ENCODE measurements around the gene CDC27.
A peak's percentile ranks its signal among the peaks of the same experiment; 100 is the strongest.
"Not testable (repeated sequence)": the region's sequence is repeated elsewhere in the genome, so short reads cannot be mapped to it uniquely, and the experiment has no call there.

CDC27 gene

DNA sequence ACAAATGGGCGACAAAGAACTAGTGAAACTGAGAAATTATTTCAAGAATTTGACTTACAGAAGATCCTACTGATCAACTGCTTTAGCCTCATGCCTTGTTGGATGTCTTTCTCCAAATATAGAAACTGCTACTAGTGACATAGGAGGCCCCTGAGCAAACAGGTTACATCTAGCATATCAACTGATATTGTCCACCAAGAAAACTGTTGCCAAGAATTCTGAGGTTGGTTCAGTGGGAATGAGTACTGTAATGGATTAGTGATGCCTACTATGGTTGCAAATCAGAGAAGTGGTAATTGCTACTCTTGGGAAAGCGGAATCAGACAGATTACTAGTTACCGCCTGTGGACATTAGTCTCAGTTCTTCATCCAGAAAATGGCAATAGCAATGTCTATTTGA lies 10.0 kb downstream of the CDC27 start:
- H3K9me2 ChIP-seq (replicated peaks; ENCODE audit: low read depth, low read length), result no peaks in the 10 kb centered on the region
- H4K20me1 ChIP-seq (ENCODE audit: insufficient read depth, low read length, poor library complexity, severe bottlenecking), result peaks cover 96% of the 10 kb centered on the region
- peak overlapping the region; percentile 30 for H3K4me2 ChIP-seq (ENCODE audit: low read depth, low read length, poor library complexity, severe bottlenecking)
- H3K79me2 ChIP-seq (ENCODE audit: insufficient read depth, low read length), result peaks cover 100% of the 10 kb centered on the region
- no peak overlapping the region for H3K4me3 ChIP-seq (ENCODE audit: low read length, poor library complexity, severe bottlenecking)
- peaks cover 67% of the 10 kb centered on the region for H3K4me1 ChIP-seq (ENCODE audit: insufficient read depth, low read length, poor library complexity, severe bottlenecking)
- no peaks in the 10 kb centered on the region for H3K9me3 ChIP-seq (ENCODE audit: insufficient read depth, low read depth, low read length)
- TF ChIP-seq, protein P1, sequence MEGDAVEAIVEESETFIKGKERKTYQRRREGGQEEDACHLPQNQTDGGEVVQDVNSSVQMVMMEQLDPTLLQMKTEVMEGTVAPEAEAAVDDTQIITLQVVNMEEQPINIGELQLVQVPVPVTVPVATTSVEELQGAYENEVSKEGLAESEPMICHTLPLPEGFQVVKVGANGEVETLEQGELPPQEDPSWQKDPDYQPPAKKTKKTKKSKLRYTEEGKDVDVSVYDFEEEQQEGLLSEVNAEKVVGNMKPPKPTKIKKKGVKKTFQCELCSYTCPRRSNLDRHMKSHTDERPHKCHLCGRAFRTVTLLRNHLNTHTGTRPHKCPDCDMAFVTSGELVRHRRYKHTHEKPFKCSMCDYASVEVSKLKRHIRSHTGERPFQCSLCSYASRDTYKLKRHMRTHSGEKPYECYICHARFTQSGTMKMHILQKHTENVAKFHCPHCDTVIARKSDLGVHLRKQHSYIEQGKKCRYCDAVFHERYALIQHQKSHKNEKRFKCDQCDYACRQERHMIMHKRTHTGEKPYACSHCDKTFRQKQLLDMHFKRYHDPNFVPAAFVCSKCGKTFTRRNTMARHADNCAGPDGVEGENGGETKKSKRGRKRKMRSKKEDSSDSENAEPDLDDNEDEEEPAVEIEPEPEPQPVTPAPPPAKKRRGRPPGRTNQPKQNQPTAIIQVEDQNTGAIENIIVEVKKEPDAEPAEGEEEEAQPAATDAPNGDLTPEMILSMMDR (conservative IDR thresholded peaks at IDR 0.05; ENCODE audit: low read length), result no peak
- no peak for TF ChIP-seq EZH2phosphoT487 (IDR thresholded peaks at IDR 0.05; ENCODE audit: borderline replicate concordance)
- H3K36me3 ChIP-seq (ENCODE audit: insufficient read depth, low read length), result peaks cover 58% of the 10 kb centered on the region; the same call in 1 of the 2 replicates
- H3F3A ChIP-seq (ENCODE audit: low read depth), result peaks cover 5% of the 10 kb centered on the region; the same call in 1 of the 2 replicates
- no peaks in the 10 kb centered on the region for H3K27me3 ChIP-seq (ENCODE audit: insufficient read depth, low read length, poor library complexity, severe bottlenecking)
- H3K9ac ChIP-seq (ENCODE audit: low read depth, low read length, poor library complexity, severe bottlenecking), result peak overlapping the region; percentile 10
- no peak overlapping the region for H2AFZ ChIP-seq (ENCODE audit: low read length)

DNA sequence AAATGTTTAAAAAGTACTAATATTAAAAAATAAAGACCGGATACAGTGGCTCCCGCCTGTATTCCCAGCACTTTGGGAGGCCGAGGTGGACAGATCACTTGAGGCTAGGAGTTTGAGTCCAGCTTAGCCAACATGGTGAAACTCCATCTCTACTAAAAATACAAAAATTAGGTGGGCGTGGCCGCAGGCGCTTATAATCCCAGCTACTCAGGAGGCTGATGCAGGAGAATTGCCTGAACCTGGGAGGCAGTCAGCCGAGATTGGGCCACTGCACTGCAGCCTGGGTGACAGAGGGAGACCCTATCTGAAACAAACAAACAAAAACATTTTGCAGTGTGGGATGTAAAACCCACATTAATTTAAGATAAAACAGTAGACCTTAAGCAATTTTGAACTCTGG lies 11.8 kb downstream of the CDC27 start:
- peaks cover 67% of the 10 kb centered on the region; the same call in 1 of the 2 replicates for H3K36me3 ChIP-seq (ENCODE audit: insufficient read depth, low read length)

GRCh38 chr17:47176389-47176826 lies 12.7 kb downstream of the CDC27 start:
- no peak overlapping the region for H2AFZ ChIP-seq (ENCODE audit: low read length)
- peaks cover 71% of the 10 kb centered on the region; the same call in 1 of the 2 replicates for H3K36me3 ChIP-seq (ENCODE audit: insufficient read depth, low read length)
- H3K9me3 ChIP-seq (ENCODE audit: insufficient read depth, low read depth, low read length), result no peaks in the 10 kb centered on the region
- H3K9ac ChIP-seq (ENCODE audit: low read depth, low read length, poor library complexity, severe bottlenecking), result no peak overlapping the region
- TF ChIP-seq, protein P1 (conservative IDR thresholded peaks at IDR 0.05; ENCODE audit: low read length), result no peak
- TF ChIP-seq EZH2phosphoT487 (IDR thresholded peaks at IDR 0.05; ENCODE audit: borderline replicate concordance), result no peak
- no peaks in the 10 kb centered on the region for H3F3A ChIP-seq (ENCODE audit: low read depth)
- H3K4me3 ChIP-seq (ENCODE audit: low read length, poor library complexity, severe bottlenecking), result no peak overlapping the region
- no peaks in the 10 kb centered on the region for H3K9me2 ChIP-seq (replicated peaks; ENCODE audit: low read depth, low read length)
- H3K4me1 ChIP-seq (ENCODE audit: insufficient read depth, low read length, poor library complexity, severe bottlenecking), result peaks cover 58% of the 10 kb centered on the region
- H4K20me1 ChIP-seq (ENCODE audit: insufficient read depth, low read length, poor library complexity, severe bottlenecking), result peaks cover 94% of the 10 kb centered on the region
- H3K4me2 ChIP-seq (ENCODE audit: low read depth, low read length, poor library complexity, severe bottlenecking), result peak overlapping the region; percentile 25
- H3K27me3 ChIP-seq (ENCODE audit: insufficient read depth, low read length, poor library complexity, severe bottlenecking), result no peaks in the 10 kb centered on the region
- H3K79me2 ChIP-seq (ENCODE audit: insufficient read depth, low read length), result peaks cover 100% of the 10 kb centered on the region

More for the DNA sequence above, 11.8 kb downstream of the CDC27 start:
- Histone ChIP-seq H3K4me2 (ENCODE audit: low read depth, low read length, poor library complexity, severe bottlenecking) (peak overlapping the region; percentile 25), H3K27me3 (ENCODE audit: insufficient read depth, low read length, poor library complexity, severe bottlenecking) (no peaks in the 10 kb centered on the region), H3K4me3 (ENCODE audit: low read length, poor library complexity, severe bottlenecking) (no peak overlapping the region), H3K4me1 (ENCODE audit: insufficient read depth, low read length, poor library complexity, severe bottlenecking) (peaks cover 63% of the 10 kb centered on the region), H3K79me2 (ENCODE audit: insufficient read depth, low read length) (peaks cover 100% of the 10 kb centered on the region), H2AFZ (ENCODE audit: low read length) (no peak overlapping the region), H3K9me2 (replicated peaks; ENCODE audit: low read depth, low read length) (no peaks in the 10 kb centered on the region), H3F3A (ENCODE audit: low read depth) (0 out of 2 replicates have a peak, but pooled peaks cover 2% of the 10 kb centered on the region), H3K9me3 (ENCODE audit: insufficient read depth, low read depth, low read length) (no peaks in the 10 kb centered on the region), H3K9ac (ENCODE audit: low read depth, low read length, poor library complexity, severe bottlenecking) (no peak overlapping the region), H4K20me1 (ENCODE audit: insufficient read depth, low read length, poor library complexity, severe bottlenecking) (peaks cover 94% of the 10 kb centered on the region)
- no peak for TF ChIP-seq EZH2phosphoT487 (IDR thresholded peaks at IDR 0.05; ENCODE audit: borderline replicate concordance)
- TF ChIP-seq, protein P1 (conservative IDR thresholded peaks at IDR 0.05; ENCODE audit: low read length), result no peak

GRCh38 chr17:47174823-47175222 lies 14.3 kb downstream of the CDC27 start:
- peaks cover 100% of the 10 kb centered on the region for H3K79me2 ChIP-seq (ENCODE audit: insufficient read depth, low read length)

More at GRCh38 chr17:47174823-47175222, 14.3 kb downstream of the CDC27 start:
- H3K4me2 ChIP-seq (ENCODE audit: low read depth, low read length, poor library complexity, severe bottlenecking); H3K9ac ChIP-seq (ENCODE audit: low read depth, low read length, poor library complexity, severe bottlenecking); H3K9me3 ChIP-seq (ENCODE audit: insufficient read depth, low read depth, low read length); H3F3A ChIP-seq (ENCODE audit: low read depth); H3K27me3 ChIP-seq (ENCODE audit: insufficient read depth, low read length, poor library complexity, severe bottlenecking); H3K9me2 ChIP-seq (replicated peaks; ENCODE audit: low read depth, low read length); H2AFZ ChIP-seq (ENCODE audit: low read length); H3K4me3 ChIP-seq (ENCODE audit: low read length, poor library complexity, severe bottlenecking): not testable (repeated sequence)
- peaks cover 93% of the 10 kb centered on the region for H4K20me1 ChIP-seq (ENCODE audit: insufficient read depth, low read length, poor library complexity, severe bottlenecking)
- H3K4me1 ChIP-seq (ENCODE audit: insufficient read depth, low read length, poor library complexity, severe bottlenecking), result peaks cover 42% of the 10 kb centered on the region
- peaks cover 77% of the 10 kb centered on the region; the same call in 1 of the 2 replicates for H3K36me3 ChIP-seq (ENCODE audit: insufficient read depth, low read length)

All from Loucy (cell line).